AG04449 (cell line): ENCODE results near the gene TMEM116.

Source experiments
- CTCF ChIA-PET: fragments of 350-600 bp; formaldehyde crosslinking; extraction: SDS; loops from one replicate; lab custom pipeline; 2021; ENCODE audit warnings: antibody characterized with exemption; lab: Yijun Ruan, JAX
- POLR2A ChIA-PET: fragments of 400-600, 350-600 bp; formaldehyde crosslinking; extraction: SDS; loops from one replicate; lab custom pipeline; 2020; ENCODE audit warnings: antibody characterized with exemption, inconsistent platforms; lab: Yijun Ruan, JAX
- DNase-seq: peaks from one replicate; pipeline ENCODE4 v3.0.0-alpha.2; 2010; ENCODE audit warnings: low read depth, low spot score
- H3K4me3 ChIP-seq: 2 replicates; pipeline ENCODE4 v1.5.1; 2011; ENCODE audit warnings: low read depth, mild to moderate bottlenecking, control low read depth, low read length
- TF ChIP-seq, protein P1 (sequence below): IDR thresholded peaks from one replicate; pipeline ENCODE4 v1.5.1; 2011; ENCODE audit warnings: mild to moderate bottlenecking, moderate library complexity, low read length, control low read depth, inconsistent platforms; ENCODE audit not compliant: insufficient read depth; ENCODE audit errors: missing control alignments

Gene TMEM116

DNA sequence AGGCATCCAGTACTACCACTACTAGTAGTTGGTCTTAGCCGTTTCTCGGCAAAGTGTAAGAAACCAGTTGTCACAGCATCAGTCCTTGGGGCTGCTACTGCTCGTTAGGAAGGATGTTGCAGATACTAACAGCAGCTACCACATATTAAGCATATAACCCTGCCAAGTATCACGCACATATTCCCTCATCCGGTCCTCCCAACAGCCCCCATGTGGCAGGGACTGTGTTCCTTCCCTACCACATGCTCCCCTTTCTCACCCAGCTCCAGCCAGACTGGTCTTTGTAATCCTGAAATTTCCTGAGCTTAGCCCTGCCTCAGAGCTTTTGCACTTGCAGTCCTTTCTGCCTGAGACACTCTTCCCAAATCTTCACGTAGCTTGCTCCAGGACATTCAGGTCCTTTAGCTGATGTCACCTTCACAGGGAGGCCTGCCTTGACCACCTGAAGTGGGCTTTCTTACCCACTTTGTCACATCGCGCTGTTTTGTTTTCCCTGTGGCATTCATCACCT, 8.0 kb upstream of the TMEM116 start:
- TF ChIP-seq, protein P1, sequence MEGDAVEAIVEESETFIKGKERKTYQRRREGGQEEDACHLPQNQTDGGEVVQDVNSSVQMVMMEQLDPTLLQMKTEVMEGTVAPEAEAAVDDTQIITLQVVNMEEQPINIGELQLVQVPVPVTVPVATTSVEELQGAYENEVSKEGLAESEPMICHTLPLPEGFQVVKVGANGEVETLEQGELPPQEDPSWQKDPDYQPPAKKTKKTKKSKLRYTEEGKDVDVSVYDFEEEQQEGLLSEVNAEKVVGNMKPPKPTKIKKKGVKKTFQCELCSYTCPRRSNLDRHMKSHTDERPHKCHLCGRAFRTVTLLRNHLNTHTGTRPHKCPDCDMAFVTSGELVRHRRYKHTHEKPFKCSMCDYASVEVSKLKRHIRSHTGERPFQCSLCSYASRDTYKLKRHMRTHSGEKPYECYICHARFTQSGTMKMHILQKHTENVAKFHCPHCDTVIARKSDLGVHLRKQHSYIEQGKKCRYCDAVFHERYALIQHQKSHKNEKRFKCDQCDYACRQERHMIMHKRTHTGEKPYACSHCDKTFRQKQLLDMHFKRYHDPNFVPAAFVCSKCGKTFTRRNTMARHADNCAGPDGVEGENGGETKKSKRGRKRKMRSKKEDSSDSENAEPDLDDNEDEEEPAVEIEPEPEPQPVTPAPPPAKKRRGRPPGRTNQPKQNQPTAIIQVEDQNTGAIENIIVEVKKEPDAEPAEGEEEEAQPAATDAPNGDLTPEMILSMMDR: no peak
- CTCF ChIA-PET: no interaction called here
- POLR2A ChIA-PET: interaction anchor here (1.2 kb wide), 1 partner anchor 8 kb away, joined by 4 read pairs; the partner anchor contains the start of genes ERP29 and TMEM116
- no peak for DNase-seq
- H3K4me3 ChIP-seq: no peak overlapping the region

DNA sequence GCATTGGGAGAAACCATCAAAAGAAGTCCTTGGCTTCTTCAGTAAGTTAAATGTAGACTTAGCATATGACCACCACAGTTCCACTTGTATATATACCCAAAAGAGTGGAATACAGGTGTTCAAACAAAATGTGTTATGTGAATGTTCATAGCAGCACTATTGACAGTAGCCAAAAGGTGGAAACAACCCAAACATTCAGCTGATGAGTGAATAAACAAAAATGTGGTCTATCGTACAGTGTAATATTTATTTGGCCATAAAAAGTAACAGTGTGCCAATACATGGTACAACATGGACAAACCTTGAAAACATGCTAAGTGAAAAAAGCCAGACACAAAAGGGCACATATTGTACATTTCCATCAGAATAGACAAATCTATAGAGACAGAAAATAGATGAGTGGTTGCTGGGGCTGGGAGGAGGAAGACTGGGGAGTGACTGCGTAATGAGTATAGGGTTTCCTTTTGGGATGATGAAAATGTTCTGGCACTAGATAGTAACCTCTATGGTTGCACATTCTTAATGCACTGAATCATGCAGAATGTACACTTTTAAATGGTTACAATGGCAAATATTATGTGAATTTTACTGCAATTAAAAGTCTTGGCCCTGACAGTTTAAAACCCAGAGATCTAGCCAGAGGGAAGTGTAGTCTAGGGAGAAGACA, 5.7 kb upstream of the TMEM116 start:
- DNase-seq: peak; percentile 57
- no peak overlapping the region for H3K4me3 ChIP-seq
- TF ChIP-seq, protein P1: no peak
- POLR2A ChIA-PET: no interaction called here
- CTCF ChIA-PET: interaction anchor here (1.1 kb wide), 1 partner anchor 21 kb away, joined by 3 read pairs; no protein-coding TSS in a partner anchor

DNA sequence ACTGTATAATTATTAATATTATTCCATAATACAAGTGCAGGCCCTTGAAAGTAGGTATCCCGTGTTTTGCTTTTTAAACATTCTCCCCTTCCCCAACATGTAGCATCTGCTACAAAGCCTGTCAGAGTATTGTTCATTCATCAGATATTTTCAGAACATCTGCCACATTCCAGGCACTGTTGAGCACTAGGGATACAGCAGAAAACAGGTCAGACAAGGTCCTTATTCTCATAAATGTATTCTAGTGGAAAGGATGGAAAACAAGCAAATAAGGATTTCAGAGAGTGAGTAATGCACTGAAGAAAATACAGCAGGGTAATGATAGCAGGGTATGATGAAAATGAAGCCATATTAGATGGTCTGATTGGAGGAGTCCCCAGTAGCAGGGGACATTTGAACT, 4.1 kb upstream of the TMEM116 start:
- H3K4me3 ChIP-seq: no peak overlapping the region
- ChIA-PET POLR2A (no interaction called here), CTCF (interaction anchor here (1.1 kb wide), 1 partner anchor 72 kb away, joined by 3 read pairs; no protein-coding TSS in a partner anchor)
- TF ChIP-seq, protein P1: no peak
- DNase-seq: no peak

DNA sequence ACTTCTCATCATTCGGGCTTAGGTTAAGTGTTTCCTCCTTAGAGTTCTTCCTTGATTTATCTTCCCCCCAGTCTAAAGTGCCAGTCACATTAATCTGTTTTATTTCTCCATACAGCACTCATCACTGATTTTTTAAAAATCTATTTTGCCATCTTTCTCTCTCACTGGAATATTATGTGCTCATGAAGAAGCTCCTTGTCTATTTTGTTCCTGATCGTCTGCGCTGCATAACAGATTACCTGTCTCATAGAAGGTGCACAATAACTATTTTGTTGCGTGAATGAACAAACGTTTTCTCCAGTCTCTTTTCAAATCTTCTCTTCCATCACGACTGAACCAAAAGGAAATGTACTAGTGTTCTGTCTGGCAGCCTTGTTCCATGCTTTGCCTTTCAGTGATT, 3.0 kb upstream of the TMEM116 start:
- H3K4me3 ChIP-seq: no peak overlapping the region
- CTCF ChIA-PET: interaction anchor here (1.3 kb wide), 1 partner anchor 72 kb away, joined by 4 read pairs; no protein-coding TSS in a partner anchor
- POLR2A ChIA-PET: interaction anchor here (0.8 kb wide), 1 partner anchor 147 kb away, joined by 3 read pairs; no protein-coding TSS in a partner anchor
- TF ChIP-seq, protein P1: no peak
- DNase-seq: no peak

DNA sequence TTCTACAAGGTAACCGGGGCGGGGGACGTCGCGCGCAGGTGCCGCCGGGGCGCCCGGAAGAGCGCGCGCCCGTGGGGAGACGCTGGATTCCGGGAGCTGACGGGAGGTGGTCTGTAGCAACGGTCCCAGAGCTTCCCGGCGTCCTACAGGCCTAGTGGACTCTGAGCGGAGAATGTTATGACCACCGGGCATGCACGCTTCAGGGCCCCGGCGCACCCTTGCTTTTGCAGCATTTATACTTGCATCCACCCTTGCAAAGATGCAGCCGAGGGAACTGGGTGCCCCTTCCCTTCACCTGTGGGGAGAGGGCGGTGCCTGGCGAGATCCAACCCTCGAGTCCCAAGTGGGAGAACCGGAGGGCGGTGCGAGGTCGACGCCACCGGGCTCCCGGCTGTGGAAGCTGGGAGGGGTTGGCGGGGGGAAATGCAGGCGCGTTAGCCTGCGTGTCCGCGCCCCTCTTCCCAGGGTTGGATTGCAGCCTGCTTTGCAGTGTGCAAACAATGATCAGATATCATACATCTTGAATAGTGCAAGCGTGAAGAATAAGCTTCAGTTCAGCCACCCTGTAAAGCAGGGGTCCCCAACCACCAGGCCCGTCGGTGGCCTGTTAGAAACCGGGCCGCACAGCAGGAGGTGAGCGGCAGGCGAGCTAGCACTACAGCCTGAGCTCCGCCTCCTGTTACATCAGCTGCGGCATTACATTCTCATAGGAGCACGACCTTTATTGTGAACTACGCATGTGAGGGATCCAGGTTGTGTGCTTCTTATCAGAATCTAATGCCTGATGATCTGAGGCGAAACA, 837 bp upstream of the TMEM116 start:
- CTCF ChIA-PET: interaction anchor here (1.0 to 2.9 kb wide), 7 partner anchors 9 to 69 kb away, joined by 3 to 21 read pairs (median 8); no protein-coding TSS in a partner anchor
- POLR2A ChIA-PET: interaction anchor here (1.3 to 1.4 kb wide), 2 partner anchors 8 to 112 kb away, joined by 4 read pairs; partner anchors contain the start of gene TRAFD1
- DNase-seq: no peak
- peak overlapping the region; percentile 96 for H3K4me3 ChIP-seq
- TF ChIP-seq, protein P1: no peak
